GM13976 (cell line): ENCODE results near the gene EDEM2.

Experiments used
- DNase-seq: peaks from one replicate; pipeline ENCODE4 v3.0.0; 2012; ENCODE audit warnings: low spot score
- CTCF ChIP-seq: IDR thresholded peaks from 2 replicates; pipeline ENCODE4 v1.5.1; 2012; ENCODE audit warnings: borderline replicate concordance, mild to moderate bottlenecking; ENCODE audit not compliant: insufficient read depth; ENCODE audit errors: extremely low read depth, missing control alignments, control extremely low read depth
- in situ Hi-C: fragments of 300-500 bp; cut with MboI; formaldehyde crosslinking; loops from one replicate; pipeline ENCODE4 v1.12.0; 2022; ENCODE audit warnings: low sequenced_read_pairs, mixed read lengths, inconsistent platforms; ENCODE audit not compliant: unreplicated experiment

EDEM2 gene

GRCh38 chr20:35066194-35066593 is 80.9 kb downstream of the EDEM2 start:
- in situ Hi-C loops: no loop called here
- TF ChIP-seq CTCF: no peak
- DNase-seq: no peak
